ENCODE results near the gene TXNRD3.

The TXNRD3 gene

GRCh38 chr3:126573492-126574117 lies 81.3 kb downstream of the TXNRD3 start:
- H3K4me3 ChIP-seq (ENCODE audit: low read depth, low read length) = no peak overlapping the region
- no peak for DNase-seq (ENCODE audit: low read depth)
- TF ChIP-seq CTCF (IDR thresholded peaks at IDR 0.05; ENCODE audit: low read depth, low read length, missing control alignments) = no peak

DNA sequence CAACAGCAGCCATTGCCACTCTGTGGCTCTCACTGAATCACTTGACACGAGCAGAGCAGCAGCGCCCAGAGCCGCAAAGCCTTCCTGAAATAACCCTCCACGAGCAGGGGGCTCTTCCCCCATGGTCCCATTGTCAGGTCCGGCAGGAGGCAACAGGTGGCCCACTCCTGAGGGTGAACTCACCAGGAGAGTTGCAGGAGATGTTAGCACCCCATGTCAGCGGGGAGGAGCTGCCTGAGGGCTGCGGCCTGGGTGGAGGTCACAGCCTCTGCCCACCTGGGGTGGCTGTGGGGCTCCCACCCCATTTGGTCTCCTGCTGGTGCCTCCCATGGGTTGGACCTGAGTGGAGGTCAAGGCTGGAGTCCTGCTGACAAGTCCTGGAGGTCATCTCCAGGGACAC lies 83.8 kb downstream of the TXNRD3 start:
- no peak overlapping the region for H3K4me3 ChIP-seq (ENCODE audit: low read depth, low read length)
- no peak for DNase-seq (ENCODE audit: low read depth)
- no peak for TF ChIP-seq CTCF (IDR thresholded peaks at IDR 0.05; ENCODE audit: low read depth, low read length, missing control alignments)

DNA sequence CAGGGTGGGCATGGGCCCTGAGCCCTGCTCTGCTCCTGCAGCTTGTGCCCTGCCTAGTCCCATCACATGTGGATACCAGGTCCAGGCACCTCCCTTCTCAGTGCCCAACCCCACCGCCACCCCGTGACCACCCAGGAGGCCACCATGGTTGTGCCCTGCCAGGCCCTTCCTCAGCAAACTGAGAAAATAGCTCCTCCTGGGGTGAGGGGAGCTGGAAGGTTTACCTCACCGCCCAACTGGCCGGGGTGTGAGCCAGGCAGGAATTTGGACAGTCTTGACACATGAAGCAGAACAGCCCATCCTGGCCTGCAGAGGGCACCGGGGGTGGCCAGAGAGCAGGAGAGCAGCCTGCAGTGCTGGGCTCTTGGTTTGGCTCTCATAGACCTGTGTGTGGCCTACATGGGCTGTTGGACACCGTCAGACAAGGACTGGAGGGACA lies 84.8 kb downstream of the TXNRD3 start:
- H3K4me3 ChIP-seq (ENCODE audit: low read depth, low read length) = no peak overlapping the region
- DNase-seq (ENCODE audit: low read depth) = no peak
- TF ChIP-seq CTCF (IDR thresholded peaks at IDR 0.05; ENCODE audit: low read depth, low read length, missing control alignments) = no peak

- TF ChIP-seq CTCF (IDR thresholded peaks at IDR 0.05; ENCODE audit: low read depth, low read length, missing control alignments) = no peak
- DNase-seq (ENCODE audit: low read depth) = no peak
- H3K4me3 ChIP-seq (ENCODE audit: low read depth, low read length) = no peak overlapping the region
Observed at GRCh38 chr3:126569390-126569975, 85.4 kb downstream of the TXNRD3 start.

DNA sequence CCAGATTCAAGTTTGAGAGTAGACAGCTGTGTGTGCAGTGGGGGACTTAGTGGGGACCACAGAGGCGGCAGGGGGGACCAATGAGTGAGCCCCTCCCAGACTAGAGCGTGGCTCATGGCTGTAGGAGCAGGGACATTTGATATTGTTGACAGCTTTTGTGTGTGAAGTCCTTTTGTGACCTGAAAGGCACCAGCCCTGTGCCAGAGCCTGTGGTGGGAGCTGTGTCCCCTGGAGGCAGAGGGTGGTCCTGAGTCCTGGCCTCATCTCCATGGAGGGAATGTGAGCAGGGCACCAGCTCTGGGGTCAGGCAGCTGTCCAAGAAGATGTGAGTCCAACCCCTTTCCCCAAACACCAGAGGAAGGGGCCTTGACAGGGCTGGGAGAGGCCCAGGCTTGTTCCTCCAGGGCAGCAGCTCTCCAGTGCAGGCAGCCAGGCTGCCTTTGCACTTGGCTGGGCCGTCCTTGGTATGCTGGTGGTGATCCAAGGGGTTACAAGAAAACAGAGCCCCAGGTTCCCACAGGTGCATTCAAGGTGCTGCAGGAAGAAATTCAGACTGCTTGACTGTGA lies 86.1 kb downstream of the TXNRD3 start:
- no peak for TF ChIP-seq CTCF (IDR thresholded peaks at IDR 0.05; ENCODE audit: low read depth, low read length, missing control alignments)
- no peak overlapping the region for H3K4me3 ChIP-seq (ENCODE audit: low read depth, low read length)
- no peak for DNase-seq (ENCODE audit: low read depth)

DNA sequence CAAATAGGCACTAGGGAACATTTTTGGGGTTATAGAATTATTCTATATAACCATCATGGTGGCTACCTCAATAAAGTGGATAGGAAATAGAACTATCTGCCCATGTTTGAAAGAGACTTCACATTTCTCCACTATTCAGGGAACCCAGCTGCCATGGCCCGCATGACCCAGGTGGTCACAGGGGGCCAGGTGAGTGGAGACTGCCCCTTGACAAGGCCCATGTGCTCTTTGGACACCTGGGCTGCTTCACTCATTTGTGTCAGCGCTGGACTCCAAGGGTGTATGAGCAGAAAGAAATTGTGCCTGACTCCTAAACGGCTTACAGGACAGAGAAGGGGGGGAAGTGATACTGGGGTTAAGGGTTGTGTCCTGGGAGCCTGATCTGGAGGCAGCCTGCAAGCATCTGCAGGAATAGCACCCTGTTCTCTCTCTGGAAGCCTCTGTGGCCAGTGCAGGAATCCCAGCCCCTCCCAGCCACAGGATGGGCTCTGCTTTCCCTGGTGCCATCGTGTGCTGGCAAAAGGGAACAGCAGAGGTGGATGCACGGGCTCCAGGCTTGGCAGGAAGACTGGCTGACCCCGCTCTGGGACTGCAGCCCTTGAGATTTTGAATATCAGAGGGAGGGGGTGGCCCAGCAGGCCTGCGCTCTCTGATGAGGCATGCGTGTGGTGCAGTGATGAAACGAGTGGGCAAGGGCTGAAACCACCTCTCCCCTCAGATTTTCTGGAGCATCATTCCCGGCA lies 87.1 kb downstream of the TXNRD3 start:
- H3K4me3 ChIP-seq (ENCODE audit: low read depth, low read length) = no peak overlapping the region
- TF ChIP-seq CTCF (IDR thresholded peaks at IDR 0.05; ENCODE audit: low read depth, low read length, missing control alignments) = no peak
- no peak for DNase-seq (ENCODE audit: low read depth)
